Measurements from ENCODE around the gene CBLIF.

DNA sequence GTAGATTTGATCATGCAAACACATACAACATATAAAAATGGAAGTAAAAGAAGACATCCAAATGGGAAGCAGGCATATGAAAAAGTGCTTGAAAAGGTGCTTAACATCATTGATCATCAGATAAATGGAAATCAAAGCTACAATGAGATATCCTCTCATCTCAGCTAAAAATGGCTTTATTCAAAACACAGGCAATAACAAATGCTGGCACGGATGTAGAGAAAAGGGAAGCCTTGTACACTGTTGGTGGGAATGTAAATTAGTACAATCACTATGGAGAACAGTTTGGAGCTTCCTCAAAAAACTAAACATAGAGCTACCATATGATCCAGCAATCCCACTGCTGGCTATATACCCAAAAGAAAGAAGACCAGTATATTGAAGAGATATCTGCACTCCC, 21.5 kb upstream of the CBLIF start:
- no peak for TF ChIP-seq CTCF (IDR thresholded peaks at IDR 0.05)
- no peak for TF ChIP-seq POLR2A (IDR thresholded peaks at IDR 0.05)

Measured in adrenal gland (tissue), 5 donors.